ENCODE measurements around the gene ANAPC13.
A peak's percentile ranks its signal among the peaks of the same experiment; 100 is the strongest.

ANAPC13 gene

DNA sequence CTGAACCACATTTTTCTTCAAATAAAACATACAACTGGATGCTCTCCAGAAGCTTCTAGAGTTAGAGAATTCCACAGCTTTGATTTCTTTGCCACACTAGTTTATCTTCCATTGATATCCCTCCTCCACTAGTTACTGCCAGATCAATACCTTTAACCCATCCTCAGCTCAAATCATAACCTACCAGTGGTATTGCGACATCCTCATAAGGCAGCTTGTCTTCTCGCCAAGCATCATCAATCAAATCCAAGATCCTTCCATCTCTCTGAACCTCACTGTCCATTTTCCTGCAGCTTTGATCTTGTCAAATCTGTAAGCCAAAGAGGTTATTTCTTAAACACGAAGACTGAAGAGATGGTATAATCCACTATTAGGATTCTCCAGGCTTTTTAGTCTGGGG lies 3.2 kb downstream of the ANAPC13 start:
- DNase-seq (ENCODE audit: low spot score): no peak

DNA sequence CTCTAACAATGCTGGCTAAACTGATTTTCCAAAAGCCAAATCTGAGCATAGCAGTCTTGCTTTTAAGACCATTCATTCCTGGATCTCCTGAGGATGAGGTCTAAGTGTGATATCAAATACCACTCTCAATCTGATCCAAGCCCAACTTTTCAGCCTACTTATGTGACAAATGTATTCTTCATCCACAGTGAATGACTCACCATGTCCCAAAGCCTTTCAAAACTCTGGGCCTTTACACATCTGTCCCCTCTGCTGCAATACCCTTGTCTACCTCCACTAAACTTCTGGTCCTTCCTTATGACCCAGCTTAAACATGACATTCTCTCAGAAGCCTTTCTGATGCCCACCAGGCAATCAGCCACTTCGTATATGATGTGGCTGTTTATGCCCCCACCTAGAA lies 4.6 kb downstream of the ANAPC13 start:
- no peak for DNase-seq (ENCODE audit: low spot score)

DNA sequence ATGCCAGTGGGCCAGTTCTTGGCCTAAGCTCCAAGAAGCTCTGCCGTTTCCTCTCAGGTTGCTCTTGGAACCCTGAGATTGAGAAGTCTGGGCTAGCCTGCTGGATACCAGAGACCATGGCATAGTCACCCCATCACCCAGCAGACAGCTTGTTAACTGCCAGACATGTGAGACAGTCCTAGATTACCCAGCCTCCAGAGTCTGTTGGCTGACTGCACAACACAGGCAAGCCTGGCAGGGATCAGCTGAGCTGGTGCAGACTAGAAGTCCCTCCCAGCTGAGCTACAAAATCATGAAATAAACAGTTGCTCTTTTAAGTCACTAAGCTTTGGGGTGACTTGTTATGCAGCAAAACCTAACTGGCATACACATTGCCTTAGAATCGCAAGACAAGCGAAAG lies 5.2 kb downstream of the ANAPC13 start:
- DNase-seq (ENCODE audit: low spot score): no peak

DNA sequence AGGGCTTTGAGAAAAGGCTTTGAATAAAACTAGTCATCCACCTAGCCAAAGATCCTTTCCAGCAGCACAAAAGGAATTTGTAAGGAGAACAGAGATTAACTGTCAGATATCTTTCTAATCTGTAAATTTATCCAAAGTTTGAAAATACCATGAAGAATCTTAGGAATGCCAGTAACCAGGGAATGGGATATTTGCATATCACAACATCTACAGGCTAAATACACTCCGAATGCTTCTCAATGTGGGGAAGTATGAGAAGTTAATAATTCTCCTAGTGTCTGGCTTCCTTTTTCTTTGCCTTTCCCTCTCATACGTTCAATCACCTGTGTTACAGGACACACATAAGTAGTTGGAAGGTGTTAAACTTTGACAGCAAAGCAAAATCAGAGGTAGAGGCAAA lies 7.8 kb downstream of the ANAPC13 start:
- no peak for DNase-seq (ENCODE audit: low spot score)

GRCh38 chr3:134477002-134477401 lies 8.8 kb downstream of the ANAPC13 start:
- no peak for DNase-seq (ENCODE audit: low spot score)

DNA sequence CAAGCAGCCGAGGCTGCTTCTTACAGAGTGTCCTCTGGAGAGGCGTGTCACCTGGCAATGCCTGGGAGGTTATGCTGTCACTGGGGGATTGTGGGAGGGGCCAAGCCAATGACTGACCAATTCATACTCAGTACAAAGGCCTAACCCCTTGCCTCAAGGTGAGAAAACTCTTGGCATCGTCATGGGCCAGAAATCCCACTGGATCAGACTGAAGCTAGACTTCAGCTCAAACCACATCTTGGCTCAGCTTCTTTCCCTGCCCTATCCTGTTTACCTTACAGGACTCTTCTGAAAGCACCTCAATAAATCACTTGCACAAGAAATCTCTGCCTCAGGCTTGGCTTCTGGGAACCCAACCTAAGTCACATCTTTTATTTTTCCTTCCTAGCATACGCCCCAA lies 9.5 kb downstream of the ANAPC13 start:
- DNase-seq (ENCODE audit: low spot score): no peak

- DNase-seq (ENCODE audit: low spot score): no peak
Observed at GRCh38 chr3:134474956-134475355, 10.8 kb downstream of the ANAPC13 start.

DNA sequence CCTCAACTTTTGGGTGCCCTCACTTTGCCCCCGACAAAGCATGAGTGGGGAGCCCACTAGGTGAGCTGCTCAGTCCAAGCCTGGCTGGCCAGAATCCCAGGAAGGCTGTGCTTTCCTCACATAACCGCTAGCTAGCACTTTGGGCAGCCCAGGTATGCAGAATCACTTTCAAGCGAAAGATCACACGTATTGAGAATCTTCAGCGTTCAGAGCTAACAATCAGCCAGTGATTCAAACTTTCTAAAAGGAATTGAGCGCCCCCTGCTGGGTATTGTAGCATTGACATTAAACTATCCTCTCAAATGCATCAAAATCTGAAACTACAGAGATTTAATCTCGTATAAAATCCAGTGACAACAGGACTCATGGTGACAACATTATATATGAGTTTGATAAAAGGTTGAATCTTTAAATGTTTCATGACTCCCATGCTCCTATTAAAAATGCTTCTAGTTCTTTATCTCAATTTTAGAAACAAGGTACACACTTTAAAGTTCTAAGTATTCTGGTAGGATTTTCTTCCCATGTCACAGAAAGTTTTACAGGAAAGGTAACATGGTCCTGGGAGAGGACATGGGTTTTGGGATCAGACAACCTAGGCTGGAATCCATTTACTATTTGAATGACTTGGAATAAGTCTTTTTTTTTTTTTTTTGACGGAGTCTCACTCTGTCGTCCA lies 11.8 kb downstream of the ANAPC13 start:
- peak; percentile 75 for DNase-seq (ENCODE audit: low spot score)

- no peak for DNase-seq (ENCODE audit: low spot score)
Observed at GRCh38 chr3:134472831-134473230, 13.0 kb downstream of the ANAPC13 start.

GRCh38 chr3:134471521-134472193 lies 14.1 kb downstream of the ANAPC13 start:
- no peak for DNase-seq (ENCODE audit: low spot score)

- DNase-seq (ENCODE audit: low spot score): no peak
Observed at GRCh38 chr3:134468519-134468918, 17.3 kb downstream of the ANAPC13 start.

GRCh38 chr3:134466331-134466730 lies 19.5 kb downstream of the ANAPC13 start:
- no peak for DNase-seq (ENCODE audit: low spot score)

- DNase-seq (ENCODE audit: low spot score): no peak
Observed at GRCh38 chr3:134464689-134465365, 21.0 kb downstream of the ANAPC13 start.

- DNase-seq (ENCODE audit: low spot score): no peak
Observed at GRCh38 chr3:134464064-134464688, 21.6 kb downstream of the ANAPC13 start.

DNA sequence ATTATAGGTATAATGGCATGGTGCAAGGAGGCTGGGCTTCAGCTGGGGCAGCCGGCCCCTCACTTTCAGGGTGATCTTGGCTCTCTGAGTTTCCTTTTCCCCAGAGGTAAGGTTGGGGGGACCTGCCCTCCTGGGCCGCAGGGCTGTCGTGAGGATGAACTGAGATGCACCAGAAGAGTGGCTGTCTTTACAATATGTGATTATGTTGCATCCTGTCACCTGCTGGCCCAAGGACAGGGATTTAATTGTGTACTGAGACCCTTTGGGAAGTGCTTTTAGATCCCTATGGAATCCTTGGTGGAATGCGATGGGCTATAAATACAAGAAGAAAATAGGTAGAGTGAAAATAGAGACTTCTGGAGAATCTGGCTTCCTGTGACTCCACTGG lies 22.1 kb downstream of the ANAPC13 start:
- DNase-seq (ENCODE audit: low spot score): no peak

GRCh38 chr3:134462331-134462941 lies 23.3 kb downstream of the ANAPC13 start:
- DNase-seq (ENCODE audit: low spot score): no peak

- no peak for DNase-seq (ENCODE audit: low spot score)
Observed at GRCh38 chr3:134460965-134461364, 24.8 kb downstream of the ANAPC13 start.

DNA sequence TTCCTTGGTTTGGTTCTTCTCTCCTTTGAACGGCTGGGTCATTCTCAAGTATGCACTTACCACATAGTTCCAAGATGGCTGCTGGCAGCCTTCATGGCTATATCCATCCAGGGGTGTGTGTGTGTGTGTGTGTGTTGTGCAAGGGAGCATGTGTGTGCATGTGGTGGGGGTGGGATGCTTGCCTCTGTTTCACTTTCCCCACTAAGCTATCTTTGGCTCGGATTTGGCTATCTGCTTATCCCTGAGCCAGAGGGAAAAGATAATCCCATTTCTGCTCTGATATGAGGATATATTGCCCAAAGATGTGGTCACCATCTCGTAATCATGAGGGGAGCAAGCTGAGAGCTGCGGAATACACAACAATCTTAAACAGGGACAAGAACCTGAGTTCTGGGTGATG lies 26.2 kb downstream of the ANAPC13 start:
- no peak for DNase-seq (ENCODE audit: low spot score)

- no peak for DNase-seq (ENCODE audit: low spot score)
Observed at GRCh38 chr3:134458406-134458945, 27.3 kb downstream of the ANAPC13 start.

- no peak for DNase-seq (ENCODE audit: low spot score)
Observed at GRCh38 chr3:134457376-134458074, 28.3 kb downstream of the ANAPC13 start.

DNA sequence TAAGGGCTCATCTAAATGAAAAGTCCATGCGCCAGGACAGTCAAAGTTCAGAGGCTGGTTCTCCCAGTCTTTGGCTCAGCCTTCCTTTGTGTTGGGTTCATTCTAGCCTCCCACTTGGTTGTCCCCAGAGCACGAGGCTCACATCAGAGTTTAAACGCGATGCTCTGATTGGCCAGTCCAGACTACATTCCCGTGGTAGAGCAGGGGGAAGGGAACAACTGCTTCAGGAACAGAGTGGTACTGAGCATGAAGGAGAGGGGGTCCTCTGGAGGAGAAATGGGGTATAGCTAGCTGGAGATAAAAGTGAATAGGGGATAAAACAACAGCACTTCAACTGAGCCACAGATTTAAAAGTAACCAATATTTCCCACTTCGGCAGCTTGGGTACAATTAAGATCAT lies 32.2 kb downstream of the ANAPC13 start:
- DNase-seq (ENCODE audit: low spot score): peak; percentile 20

DNA sequence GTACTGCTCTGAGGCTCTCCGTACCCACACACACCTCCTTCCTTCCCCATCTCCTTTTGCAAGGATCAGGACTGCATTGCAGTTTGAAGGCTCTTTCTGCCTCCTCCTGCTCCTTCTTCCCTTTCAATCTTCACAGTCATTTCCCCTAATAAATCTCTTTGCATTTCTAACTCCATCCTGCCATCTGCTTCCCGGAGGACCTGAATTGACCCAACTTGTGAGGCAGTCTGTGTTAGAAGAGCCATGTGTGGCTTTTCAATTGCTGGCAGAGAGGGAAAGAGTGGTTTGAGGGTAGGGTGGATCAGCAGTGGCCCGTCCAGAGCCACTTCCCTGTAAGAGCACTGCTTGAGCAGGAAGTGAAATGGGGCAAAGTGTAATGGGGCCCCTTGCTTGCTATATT lies 35.8 kb downstream of the ANAPC13 start:
- no peak for DNase-seq (ENCODE audit: low spot score)

Measured in globus pallidus (tissue), 1 donor.